GM18861 (cell line): ENCODE data around the gene KIF16B.

Source experiments
- ATAC-seq: cut with Tn5 transposase; IDR thresholded peaks from one replicate; pipeline ENCODE4 v1.9.1; 2021; ENCODE audit not compliant: unreplicated experiment

The KIF16B gene

DNA sequence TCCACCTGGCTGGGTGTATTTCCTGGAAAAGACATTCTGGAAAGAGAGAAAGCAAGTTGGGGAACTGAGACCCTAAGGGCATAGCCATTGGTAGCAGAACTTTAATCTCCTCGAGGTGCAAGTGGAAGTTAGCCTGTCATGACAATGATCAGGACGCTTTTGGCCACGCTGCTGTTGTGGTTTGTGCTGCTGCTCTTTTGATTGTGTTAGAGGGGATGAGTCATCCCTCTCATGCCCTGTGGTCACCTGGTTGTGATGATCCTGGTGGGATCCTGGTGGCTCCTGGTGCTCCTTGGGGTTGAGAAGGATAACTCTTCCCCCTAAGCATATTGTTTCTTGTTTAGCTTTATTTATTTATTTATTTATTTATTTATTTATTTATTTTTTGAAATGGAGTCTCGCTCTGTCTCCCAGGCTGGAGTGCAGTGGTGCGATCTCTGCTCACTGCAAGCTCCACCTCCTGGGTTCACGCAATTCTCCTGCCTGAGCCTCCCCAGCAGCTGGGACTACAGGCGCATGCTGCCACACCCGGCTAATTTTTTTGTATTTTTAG lies 350.3 kb downstream of the KIF16B start:
- ATAC-seq: no peak
